NCI-H2196 treated with DMSO at 0.1 percent for 48 hours (cell line): Measurements from ENCODE around the gene COL28A1.
"Not testable (repeated sequence)": the region's sequence is repeated elsewhere in the genome, so short reads cannot be mapped to it uniquely, and the experiment has no call there.

Source experiments
- DNase-seq: peaks from one replicate; lab custom pipeline; 2025; ENCODE audit not compliant: unreplicated experiment; lab: John Stamatoyannopoulos, UW

Gene COL28A1

DNA sequence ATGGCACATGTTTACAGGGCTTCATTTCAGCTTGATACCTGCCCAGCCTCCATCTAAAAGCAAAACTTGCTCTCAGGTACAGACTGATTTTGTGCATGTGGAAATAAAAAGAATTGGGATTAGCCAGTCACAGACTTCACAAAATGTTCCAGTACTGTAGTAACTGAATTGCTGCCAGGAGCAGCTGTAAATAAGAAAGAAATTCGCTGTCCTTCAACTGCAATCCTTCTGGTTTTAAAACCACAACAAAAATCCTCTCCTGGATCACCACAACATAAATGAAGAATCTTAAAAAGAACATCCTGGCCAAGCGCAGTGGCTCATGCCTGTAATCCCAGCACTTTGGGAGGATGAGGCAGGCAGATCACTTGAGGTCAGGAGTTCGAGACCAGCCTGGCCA lies 27.1 kb upstream of the COL28A1 start:
- DNase-seq: no peak

GRCh38 chr7:7561591-7561990 lies 25.9 kb upstream of the COL28A1 start:
- DNase-seq: not testable (repeated sequence)

DNA sequence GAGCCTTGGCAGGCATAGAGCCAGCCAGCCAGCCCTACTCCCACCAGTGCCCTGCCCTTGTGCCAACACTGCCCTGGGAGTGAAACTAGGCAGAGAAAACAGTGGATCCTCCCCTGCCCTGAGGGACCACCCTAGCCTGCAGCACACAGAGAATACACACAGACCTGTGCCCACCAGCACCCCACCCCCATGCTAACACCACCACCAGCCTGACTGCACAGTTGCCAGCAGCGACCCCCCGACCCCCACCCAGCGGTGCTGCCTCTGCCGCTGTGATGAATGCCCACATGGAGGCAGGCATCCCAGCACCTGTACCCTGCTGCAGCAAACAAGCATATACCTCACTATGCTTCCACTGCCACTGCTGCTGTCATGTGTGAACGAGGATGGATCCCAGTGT lies 21.6 kb upstream of the COL28A1 start:
- DNase-seq: no peak

DNA sequence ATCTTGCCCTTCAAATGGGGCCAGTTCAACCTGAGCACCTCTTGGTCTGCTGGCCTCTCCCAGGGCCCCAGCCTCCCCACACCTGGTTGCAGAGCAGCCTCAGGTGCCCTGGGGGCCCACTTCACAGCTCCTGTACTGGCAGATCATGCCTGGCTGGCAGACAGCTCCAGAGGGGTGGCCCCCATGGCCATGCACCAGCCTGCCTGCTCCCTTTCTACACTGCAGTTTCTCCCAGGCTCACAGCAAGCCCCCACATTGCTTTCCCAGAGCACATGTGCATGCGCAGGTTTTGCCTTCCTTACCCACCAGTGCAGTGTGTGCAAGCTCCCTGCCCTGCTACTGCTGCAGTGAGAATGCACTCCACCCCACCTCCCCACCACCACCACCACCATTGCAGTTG lies 21.2 kb upstream of the COL28A1 start:
- no peak for DNase-seq

- peak; percentile 30 for DNase-seq
Observed at GRCh38 chr7:7554649-7555575, 19.2 kb upstream of the COL28A1 start.

GRCh38 chr7:7554021-7554432 lies 18.4 kb upstream of the COL28A1 start:
- no peak for DNase-seq

DNA sequence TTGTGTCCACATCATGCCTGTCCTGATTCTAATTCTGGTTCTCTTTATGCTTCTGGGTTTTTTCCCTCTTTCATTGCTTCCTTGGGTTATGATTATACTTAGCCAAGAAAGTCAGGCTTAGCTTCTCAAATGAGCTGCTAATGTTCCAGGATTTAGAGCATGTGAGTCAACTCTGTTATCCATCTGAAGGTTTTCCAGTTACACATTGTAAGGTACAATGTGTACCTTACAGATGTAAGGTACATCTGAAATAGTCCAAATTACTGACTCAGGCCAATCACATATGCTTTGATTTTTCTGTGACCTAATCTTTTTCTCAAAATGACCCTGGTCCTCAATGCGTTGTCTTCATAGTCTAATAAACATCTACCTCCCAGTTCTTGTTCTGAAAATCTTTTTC lies 17.7 kb upstream of the COL28A1 start:
- no peak for DNase-seq

GRCh38 chr7:7552199-7552598 lies 16.5 kb upstream of the COL28A1 start:
- no peak for DNase-seq

DNA sequence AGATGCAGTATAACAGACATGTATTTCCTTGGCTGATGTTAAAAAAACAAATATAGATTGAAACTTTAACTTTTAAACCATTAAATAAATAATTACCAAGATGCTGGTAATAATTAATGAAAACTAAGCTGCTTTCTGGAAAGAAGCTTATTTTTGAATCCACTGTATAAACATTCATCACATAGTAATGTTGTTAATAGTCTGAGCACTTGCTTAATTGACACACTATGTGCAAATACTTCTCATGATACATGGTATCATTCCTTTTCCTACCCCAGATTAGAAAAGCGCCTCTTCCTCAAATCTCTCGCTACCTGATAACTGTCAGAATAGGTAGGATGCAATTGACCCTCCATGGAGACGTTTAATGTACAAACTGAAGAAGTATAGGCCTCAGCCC lies 15.0 kb upstream of the COL28A1 start:
- DNase-seq: no peak

DNA sequence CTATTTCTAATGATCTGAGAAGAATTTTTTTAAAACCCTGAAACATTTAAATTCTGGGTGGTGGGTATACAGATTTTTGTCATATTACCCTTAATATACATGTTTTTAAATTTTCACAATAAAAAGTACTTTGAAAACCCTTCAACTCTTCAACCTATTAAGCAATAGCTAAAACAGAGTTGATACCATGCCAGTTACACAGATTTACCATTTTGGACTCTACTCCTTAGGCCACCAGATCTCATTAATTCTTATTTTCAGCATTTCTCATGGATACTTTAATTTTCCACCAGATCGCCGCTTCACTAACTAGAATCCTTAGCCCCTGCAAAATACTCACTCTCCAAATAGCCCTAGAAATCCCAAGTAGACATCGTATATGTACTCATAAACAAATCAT lies 12.7 kb upstream of the COL28A1 start:
- DNase-seq: no peak

DNA sequence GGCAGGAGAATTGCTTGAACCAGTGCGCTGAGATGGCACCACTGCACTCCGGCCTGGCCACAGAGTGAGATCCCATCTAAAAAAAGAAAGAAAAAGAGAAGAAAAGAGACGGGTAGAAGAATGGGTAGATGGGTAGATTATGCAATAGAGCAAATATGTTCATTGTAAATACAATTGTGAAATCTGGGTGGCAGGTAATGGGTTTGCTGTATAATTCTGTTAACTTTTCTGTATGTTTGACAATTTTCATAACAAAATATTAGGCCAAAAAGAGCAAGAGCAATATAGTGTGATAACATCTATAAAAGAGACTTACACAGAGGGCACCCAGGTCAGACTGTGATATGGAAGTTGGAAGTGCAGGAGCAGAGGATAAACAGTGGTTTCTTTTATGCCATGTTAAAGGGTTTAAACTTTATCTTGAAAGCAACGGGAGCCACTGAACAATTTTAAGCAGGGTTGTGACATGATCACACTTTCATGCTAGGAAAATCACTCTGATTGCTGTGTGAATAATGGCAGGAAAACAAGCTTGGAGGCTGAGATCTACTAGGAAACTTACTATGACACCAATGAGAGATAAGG lies 6.7 kb upstream of the COL28A1 start:
- no peak for DNase-seq

GRCh38 chr7:7539711-7540110 lies 4.0 kb upstream of the COL28A1 start:
- DNase-seq: no peak

- no peak for DNase-seq
Observed at GRCh38 chr7:7539152-7539551, 3.5 kb upstream of the COL28A1 start.

DNA sequence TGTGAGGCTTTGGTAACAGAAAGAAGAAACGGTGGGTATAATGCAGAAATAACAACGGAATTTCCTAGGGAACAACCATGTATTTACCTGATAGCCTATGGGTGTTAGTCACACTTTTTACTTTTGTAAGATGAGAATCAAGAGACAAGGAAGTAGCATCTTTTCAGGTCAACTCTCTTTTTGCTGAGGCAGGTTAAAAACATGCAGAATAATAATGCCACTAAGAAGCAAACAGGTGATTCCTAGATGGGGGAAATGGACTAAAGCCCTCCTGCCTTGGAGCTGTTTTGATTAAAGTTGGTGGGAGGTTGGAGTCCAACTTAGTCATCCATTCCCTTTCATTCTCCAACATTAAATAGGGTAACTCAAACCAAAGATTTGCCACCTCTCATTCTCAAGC lies 2.0 kb upstream of the COL28A1 start:
- no peak for DNase-seq

DNA sequence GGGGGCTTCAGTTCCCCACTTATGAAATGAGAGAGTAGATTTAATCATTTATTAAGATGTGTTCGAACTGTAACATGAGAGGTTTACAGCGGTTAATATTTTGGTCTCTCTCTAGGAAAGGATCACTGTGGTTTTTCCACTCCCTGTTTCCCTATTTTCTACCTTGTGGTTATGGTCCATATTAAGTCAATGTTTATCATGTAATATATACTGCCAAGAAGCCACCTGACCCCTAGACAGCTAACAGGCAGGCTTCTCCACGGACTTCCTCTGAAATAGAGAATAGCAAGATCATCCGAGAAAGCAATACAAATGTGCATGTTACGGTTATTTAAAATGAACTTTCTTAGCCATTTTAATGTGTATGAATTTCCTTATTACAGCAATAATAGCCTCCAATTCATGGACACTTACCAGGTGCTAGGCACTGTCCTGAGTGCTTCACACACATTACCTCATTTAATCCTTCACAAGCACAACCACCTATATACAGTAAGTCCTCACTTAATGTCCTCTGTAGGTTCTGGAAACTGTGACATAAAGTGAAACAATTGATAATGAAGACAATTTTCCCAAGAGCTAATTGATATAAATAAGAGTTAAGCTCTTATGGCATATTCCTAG lies 835 bp upstream of the COL28A1 start:
- peak; percentile 15 for DNase-seq

DNA sequence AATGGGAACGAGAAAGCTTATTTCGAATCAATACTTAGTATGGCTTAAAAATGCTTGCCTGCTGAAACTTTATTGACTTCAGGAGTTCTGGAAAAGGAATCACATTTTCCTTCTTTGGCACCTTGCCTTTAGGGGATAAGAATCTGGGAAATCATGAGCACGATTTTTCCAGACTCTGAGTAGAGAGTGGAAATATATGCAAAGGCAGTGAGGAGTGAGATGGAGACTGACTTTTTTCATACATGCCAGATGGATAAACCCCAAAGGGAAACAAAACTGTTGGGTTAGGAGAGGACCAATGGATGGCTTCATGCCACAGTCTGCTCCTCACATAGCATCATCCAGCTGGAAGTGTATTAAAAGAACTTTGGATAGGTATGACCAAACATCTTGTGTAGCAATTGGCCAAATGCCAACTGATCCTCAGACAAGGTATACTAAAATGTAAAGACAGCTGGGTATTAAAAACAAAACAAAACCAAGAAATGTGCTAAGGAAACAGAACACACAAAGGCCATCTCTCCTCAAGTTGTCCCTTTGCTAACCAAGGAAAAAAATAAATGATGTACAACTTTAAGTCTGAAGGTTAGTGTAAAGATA lies 1.7 kb downstream of the COL28A1 start:
- DNase-seq: no peak

DNA sequence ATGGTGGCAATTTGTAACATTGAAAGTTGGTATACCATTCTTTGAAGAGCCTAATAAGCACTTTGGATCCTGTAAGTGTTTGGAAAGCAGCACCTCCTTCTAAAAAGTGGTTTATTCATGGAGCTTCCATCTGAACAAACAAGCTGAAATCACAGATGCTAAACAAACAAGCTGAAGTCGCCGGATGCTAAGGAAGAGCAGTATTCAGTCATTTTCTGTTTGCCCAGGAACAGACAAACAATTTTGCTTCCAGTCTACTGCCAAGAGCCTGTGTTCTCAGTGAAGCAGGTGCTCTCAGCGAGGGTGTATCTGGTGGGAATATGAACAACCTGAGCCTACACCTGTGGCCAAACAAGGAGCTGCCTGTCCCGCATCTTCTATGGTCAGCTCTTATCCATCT lies 6.3 kb downstream of the COL28A1 start:
- peak; percentile 81 for DNase-seq

GRCh38 chr7:7527047-7527446 lies 8.6 kb downstream of the COL28A1 start:
- DNase-seq: no peak

GRCh38 chr7:7526006-7526405 lies 9.7 kb downstream of the COL28A1 start:
- DNase-seq: no peak

GRCh38 chr7:7524121-7524520 lies 11.6 kb downstream of the COL28A1 start:
- no peak for DNase-seq

GRCh38 chr7:7522421-7522820 lies 13.3 kb downstream of the COL28A1 start:
- no peak for DNase-seq

DNA sequence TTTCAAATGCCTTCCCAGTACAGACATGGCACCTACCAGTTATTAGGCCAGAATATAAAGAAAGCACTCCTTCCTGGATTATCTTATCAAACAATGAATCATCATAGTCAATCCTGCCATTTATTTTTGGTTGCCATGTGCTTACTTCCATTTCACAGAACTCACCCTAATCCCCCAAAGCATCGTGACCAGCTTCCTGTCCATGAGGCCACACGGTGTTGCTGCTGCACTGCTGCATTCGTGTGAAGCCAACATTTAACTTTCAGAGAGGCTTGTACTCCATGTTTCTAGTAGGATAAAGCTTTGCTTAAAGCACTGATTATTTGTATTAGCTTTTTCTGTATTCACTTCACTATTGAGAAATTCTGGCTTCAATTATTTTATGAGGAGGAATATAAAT lies 14.4 kb downstream of the COL28A1 start:
- no peak for DNase-seq
